Stimulated activated CD8-positive, alpha-beta memory T cell treated with anti-CD3 and anti-CD28 coated beads, Interleukin-7, amount 100 ng/mL, for 1 hour (primary cell): ENCODE measurements around the gene RSPO1.
"Not testable (repeated sequence)": the region's sequence is repeated elsewhere in the genome, so short reads cannot be mapped to it uniquely, and the experiment has no call there.

Source experiments
- DNase-seq, 2 donors: peaks; one replicate each; pipeline ENCODE4 v3.0.0-alpha.2; 2020; ENCODE audit warnings: low read depth in 2 of 2

RSPO1 gene, protein sequence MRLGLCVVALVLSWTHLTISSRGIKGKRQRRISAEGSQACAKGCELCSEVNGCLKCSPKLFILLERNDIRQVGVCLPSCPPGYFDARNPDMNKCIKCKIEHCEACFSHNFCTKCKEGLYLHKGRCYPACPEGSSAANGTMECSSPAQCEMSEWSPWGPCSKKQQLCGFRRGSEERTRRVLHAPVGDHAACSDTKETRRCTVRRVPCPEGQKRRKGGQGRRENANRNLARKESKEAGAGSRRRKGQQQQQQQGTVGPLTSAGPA

GRCh38 chr1:37634244-37634991 lies at the start of gene RSPO1:
Gene RSPO1, minus strand, starts transcription at chr1:37634892. Its CDS starts 5,231 bp downstream, at chr1:37629661.
- DNase-seq: no peak

- not testable (repeated sequence) for DNase-seq
Observed at GRCh38 chr1:37684182-37684581, 49.5 kb upstream of the RSPO1 start.

DNA sequence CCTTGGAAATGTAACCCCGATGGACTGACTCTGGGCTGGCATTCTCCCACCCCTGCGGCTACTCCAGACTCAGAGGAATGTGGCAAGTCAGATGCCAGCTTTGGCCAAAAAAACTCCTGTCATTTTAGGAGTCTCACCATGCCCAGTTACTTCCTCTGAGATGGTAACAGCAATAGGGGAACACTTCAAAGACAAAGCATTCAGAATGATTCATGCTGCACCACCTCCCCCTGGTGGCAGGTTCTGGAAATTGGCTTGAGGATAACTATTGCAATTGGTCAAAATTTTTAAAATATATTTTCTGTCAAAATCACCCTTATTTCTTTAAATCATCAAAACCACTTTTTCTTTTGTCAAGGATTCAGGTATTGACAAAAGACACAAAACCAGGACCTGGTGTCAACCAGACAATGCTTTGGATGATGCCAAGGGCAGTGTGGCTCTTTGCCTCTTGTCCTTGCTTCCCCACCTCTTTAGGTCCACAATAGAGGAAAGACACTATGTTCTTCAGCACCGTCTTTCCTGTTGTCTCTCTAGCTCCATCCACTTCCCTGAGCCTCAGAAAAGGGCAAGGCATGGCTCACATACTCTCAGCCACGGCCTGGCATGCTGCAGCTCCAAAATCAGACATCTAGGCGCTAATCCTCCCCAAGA lies 47.8 kb upstream of the RSPO1 start:
- peak; percentile 45 to 69 for DNase-seq

- no peak for DNase-seq
Observed at GRCh38 chr1:37680933-37681332, 46.2 kb upstream of the RSPO1 start.

DNA sequence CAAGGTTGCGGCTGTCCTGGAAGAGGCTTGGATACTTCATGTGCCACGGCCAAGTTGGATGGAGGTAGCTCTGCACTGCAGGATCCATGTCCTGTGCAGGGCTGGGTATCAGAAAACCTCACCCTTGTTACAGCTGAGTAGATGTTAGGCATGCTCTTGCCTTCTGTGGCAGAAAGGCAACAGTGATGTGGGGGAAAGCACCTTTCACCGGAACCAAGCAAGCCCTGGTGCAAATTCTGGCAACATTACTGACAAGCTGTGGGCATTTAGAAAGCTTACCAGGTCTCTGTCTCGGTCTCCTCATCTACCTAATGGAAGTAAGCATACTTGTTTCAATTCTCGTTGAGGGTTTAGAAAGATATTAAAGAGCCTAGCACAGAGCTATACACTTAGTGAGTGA lies 43.1 kb upstream of the RSPO1 start:
- no peak for DNase-seq

DNA sequence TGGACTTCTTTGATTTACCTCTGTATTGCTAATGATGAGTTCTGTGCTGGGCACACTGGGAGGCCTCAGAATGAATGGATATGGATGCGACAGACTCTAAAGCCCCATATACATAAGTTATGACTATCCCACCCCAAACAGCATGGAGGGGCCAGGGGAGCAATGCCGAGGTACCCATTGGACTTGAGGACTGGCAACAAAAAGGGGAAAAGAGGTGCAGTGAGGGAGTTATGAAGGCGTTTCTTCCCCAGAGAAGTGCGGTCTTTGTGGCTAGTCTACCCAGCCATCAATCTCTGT lies 42.4 kb upstream of the RSPO1 start:
- DNase-seq: no peak

GRCh38 chr1:37676281-37677142 lies 41.8 kb upstream of the RSPO1 start:
- DNase-seq: no peak

GRCh38 chr1:37673920-37674319 lies 39.2 kb upstream of the RSPO1 start:
- peak in 1 of 2 donors; percentile 19 for DNase-seq

- no peak for DNase-seq
Observed at GRCh38 chr1:37672136-37672870, 37.6 kb upstream of the RSPO1 start.

DNA sequence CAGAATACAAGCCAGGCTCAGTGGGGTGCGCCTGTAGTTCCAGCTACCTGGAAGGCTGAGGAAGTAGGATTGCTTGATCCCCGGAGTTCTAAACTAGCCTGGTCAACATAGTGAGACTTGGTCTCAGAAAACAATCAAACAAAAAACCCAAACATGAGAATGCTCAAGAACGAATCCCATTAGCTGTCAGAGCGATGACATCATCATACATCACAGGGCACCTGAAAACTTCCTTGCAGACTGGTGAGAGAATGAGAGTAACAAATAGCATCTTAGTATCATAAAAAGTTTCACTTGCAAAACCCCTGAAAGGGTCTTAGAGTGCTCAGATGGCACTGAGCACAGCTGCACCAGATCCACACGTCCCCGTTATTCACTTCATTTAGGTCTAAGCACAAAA lies 36.6 kb upstream of the RSPO1 start:
- DNase-seq: no peak

- DNase-seq: no peak
Observed at GRCh38 chr1:37670133-37670532, 35.4 kb upstream of the RSPO1 start.

DNA sequence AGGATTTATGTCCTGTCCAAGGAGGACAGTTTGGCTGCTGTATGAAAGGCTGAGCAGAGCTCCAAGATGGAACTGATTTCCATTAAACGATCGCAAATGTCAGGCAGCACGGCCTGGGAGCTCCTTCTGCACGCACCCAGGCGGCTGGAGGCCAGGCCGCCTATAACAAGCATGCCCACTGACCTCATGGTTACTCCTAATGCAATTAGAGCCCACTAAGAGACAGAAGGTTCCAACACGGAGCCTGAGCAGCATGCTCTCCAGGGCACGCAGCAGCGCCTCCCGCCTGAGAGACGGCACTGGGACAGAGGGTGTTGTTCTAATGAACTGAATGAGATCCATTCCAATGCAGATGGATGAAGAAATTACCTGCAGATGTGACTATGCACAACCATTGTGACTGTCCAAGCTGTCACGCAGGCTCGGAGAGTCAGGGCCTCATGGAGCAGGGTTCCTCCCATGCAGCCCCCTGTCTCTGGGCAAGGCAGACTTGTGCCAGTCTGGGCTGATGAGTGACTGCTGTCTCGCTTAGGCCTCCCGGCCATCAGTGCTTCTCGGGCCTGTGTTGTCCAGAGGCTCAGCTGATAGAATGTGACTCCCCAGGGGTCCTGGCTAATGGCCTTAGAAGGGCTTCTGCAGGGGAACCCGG lies 32.5 kb upstream of the RSPO1 start:
- DNase-seq: no peak

DNA sequence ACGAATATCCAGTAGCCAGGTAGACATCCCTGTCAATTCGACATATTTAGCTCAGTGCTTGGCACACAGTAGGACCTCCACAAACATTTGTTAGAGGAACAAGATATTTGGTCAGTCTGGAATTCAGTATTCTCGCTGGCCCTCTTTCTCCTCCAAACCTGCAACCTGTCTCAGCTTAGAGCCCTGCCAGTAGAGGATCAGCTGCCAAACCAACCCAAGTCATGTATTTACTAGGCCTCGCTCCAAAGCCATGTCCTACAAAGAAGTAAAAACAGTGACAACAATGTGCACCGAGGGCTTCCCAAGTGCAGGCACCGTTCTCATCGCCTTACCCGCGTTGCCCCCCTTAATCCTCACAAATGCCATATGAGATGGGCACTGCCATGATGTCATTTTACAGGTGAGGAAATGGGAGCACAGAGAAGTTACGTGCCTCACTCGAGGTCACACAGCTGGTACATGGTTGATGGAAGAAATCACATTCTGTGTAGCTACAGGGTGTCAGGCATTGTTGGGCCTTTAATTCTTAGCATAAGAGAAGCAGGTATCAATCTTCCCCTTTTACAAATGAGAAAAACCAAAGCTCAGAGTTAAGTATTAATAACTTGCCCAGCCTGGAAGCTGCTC lies 31.7 kb upstream of the RSPO1 start:
- no peak for DNase-seq

GRCh38 chr1:37663426-37664000 lies 28.8 kb upstream of the RSPO1 start:
- no peak for DNase-seq

DNA sequence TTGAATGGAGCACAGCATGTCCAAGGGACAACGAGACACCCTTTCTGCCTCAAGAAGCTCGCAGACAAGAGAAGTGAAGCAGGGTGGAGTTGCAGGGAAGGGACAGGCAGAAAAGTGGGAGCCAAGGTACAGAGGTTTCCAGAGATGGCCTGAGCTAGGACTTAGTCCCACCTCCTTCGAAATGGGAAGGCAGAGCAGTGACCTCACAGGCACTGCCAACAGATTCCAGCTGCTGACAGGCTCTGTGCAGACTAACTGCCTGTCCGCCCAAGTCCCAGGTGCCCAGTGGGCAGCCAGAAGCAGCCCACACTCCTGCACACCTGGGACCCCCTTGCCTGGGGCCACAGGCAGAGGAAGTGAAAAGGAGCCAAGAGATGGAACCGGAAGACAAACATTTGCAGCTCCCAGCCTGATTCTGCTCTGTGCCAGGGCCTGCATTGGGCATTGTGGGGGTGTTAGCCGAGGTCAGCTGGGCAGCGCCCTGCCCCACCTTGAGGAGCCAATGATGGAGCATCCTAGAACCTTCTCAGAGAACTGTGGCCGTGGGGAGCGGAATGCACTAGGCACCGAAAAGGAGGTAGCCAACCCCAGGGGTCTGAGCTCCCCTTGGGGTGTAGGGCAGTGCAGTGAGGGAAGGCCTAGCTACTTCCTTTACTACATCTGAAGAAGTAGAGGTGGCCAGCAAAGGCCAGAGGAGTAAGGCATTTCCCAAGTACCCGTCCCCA lies 27.5 kb upstream of the RSPO1 start:
- no peak for DNase-seq

DNA sequence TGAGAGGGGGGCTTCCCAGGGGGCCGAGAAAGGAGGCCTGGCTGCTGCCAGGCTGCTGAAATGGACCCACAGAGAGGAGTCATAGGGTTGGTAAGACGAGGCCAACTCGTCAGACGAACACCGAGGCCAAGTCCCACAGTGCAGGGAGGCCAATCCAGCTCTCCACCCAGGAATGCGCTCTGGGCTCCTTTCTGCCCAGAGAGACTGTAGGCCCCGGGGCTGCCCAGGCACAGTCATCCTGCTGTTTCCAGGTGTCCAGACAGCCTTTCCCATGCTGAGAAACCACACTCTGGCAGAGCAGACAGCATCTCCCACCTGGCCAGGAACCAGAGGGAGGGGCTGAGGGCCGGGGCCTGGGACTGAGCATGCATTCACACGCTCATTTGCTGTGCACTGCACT lies 26.7 kb upstream of the RSPO1 start:
- DNase-seq: no peak

DNA sequence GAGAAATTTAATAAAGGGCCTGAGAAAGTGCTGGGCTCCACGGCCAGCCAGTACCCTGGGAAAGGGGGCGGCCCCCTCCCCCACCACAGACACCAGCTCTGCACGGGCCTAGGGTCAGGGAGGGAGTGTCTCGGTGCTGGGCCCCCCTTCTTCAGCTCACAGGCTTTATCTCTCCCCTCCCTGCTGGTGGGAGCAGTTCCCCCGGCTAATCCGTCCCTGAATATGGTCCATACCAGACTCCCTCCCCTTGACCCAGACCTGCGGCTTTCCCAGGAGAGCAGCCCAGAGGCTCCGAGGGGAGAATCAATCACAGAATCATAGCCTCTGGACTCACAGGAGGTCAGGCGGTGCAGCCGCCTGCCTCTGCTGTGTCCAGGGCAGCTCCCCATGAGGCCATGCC lies 26.0 kb upstream of the RSPO1 start:
- DNase-seq: no peak

DNA sequence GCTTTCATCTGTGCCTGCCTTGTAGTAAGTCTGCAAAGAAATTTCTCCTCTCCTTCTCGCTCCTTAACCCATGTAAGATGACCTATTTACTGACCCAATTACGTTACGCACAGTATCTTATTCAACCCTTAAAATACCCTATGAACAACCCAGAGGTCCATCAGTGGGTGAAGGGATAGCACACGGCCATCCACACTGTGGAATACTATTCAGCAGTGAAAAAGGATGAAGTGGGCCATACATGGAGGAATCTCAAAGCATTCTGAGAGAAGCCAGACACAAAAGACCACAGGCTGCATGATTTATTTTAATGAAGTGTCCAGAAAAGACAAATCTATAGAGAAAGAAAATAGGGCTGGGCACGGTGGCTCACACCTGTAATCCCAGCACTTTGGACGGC lies 23.8 kb upstream of the RSPO1 start:
- no peak for DNase-seq

- no peak for DNase-seq
Observed at GRCh38 chr1:37657620-37658412, 23.1 kb upstream of the RSPO1 start.
